HG03039 (cell line): ENCODE measurements around the gene KCNJ2.

Experiments used
- ATAC-seq: cut with Tn5 transposase; IDR thresholded peaks from one replicate; pipeline ENCODE4 v1.9.1; 2021; ENCODE audit warnings: mild to moderate bottlenecking, moderate library complexity; ENCODE audit not compliant: unreplicated experiment

Gene KCNJ2

GRCh38 chr17:70158591-70158990 is 10.7 kb upstream of the KCNJ2 start:
- ATAC-seq, result no peak

DNA sequence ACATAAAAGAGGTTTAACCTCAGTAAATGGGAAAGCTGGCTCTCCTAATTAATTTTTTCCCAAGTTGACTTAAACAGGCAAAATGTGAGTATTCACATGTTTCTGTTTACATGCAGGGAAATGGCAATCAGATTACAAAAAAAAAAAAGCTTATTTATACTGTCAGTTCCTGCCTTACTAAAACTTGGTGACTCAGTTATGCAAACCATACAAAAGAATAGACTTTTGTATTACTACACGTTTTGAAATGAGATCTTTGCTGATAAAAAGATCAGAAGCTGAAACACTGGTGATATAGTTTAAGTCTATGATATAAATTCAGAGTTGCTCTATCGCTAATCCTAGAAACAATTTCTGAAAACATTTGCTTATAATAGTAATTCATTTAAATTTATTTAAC is 9.4 kb upstream of the KCNJ2 start:
- ATAC-seq, result no peak

GRCh38 chr17:70161519-70161918 is 7.8 kb upstream of the KCNJ2 start:
- ATAC-seq, result no peak

GRCh38 chr17:70165383-70165782 is 3.9 kb upstream of the KCNJ2 start:
- ATAC-seq, result no peak

GRCh38 chr17:70166615-70167014 is 2.7 kb upstream of the KCNJ2 start:
- ATAC-seq, result no peak

GRCh38 chr17:70168044-70168976 is 1.0 kb upstream of the KCNJ2 start:
- no peak for ATAC-seq

DNA sequence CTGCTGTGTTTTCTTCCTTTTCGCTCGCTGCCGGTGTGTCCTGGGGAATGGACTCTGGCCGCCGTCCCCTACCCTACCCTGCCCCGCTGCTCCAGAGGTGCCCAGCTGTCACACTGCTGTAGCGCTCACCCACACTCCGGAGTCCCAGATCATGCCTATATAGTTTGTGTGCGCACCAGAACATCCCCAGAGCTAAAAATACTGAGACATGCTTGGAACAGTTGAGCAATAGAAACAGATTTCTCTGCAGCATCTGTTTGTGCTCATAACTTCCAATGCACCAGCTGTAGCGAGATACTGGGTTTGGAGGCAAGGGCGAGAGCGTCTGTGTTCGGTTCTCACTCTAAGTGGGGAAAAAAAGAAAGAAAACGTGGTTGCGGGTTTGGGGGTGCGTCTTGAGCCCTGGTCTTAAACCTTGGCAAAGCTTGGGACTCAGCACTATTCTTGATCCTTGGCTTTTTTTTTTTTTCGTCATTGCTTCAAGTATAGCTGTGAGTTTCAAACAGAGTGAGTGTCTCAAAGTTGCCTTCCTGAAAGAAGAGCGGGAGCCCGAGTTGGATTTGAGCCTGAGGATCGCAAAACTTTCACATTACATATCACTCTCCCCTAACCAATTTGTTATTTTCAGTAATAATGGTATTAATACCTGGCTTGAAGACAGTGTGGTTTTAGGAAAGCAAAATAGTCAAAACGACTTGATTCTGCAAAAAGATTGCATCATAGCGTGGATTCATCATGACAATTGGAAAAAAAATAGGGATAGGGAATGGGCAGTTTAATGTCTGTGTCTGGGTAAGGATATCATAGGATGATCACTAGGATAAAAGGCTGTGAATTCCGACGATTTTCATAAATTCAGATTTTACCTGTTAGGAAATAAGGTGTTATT is 621 bp downstream of the KCNJ2 start:
- ATAC-seq, result no peak

- ATAC-seq, result no peak
These were observed 1.8 kb downstream of the KCNJ2 start for GRCh38 chr17:70171159-70171558.

DNA sequence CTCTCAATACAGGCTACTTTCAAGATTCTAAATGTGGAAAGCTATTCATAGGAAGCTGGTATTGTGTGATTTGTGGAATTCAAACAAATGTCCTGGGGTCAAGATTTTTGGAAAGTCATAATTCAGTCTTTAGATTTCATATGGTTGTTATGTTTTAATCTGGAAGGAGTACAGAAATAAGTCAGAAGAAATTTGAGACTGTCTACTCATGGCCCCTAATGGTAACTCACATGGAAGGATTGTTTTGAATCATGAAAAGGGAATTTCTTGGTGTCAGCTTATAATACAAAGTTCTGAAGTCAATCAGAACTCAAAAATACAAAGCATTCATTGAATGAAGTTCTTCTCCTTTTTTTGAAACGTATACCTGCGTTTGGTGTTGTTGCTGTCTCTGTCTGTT is 3.1 kb downstream of the KCNJ2 start:
- no peak for ATAC-seq

GRCh38 chr17:70172923-70173322 is 3.6 kb downstream of the KCNJ2 start:
- ATAC-seq, result no peak

GRCh38 chr17:70173681-70174080 is 4.3 kb downstream of the KCNJ2 start:
- ATAC-seq, result no peak

- ATAC-seq, result no peak
These were observed 12.0 kb downstream of the KCNJ2 start for GRCh38 chr17:70181376-70181775.

- no peak for ATAC-seq
These were observed 12.5 kb downstream of the KCNJ2 start for GRCh38 chr17:70181866-70182265.

GRCh38 chr17:70183508-70183907 is 14.2 kb downstream of the KCNJ2 start:
- no peak for ATAC-seq

DNA sequence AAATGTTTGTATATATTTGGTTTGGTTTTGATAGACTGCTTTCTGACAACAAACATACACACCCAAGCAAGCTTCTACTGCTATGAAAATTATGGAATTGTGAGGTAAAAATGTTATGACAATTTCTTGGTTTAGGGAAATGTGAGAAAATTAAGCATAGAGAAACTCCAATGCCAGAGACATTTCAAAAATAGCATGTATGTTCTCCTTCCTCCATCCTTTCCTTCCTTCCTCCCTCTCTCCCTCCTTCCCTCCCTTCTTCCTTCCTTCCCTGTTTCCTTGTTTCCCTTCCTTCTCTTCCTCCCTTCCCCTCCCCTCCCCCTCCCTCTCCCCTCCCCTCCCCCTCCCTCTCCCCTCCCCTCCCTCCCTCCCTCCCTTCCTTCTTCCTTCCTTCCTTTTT is 14.9 kb downstream of the KCNJ2 start:
- no peak for ATAC-seq

DNA sequence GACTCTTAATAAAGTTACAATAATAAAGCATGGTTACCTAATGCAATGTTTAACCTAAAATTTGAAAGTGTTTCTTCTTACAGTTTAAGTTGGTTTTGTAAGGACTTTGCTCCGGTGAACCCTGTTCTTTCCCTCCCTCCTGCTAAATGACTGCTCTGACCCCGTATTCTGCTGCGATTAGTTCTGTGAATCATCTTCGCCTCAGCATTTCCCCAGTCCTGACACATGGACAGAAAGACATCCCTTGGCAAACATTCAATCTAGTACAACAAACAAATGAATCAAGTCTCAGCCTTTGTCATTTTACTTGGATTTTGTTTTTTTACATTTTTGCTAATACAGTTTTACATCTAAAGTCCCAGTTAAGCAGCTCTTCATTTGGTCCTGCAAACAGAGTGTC is 15.4 kb downstream of the KCNJ2 start:
- no peak for ATAC-seq

DNA sequence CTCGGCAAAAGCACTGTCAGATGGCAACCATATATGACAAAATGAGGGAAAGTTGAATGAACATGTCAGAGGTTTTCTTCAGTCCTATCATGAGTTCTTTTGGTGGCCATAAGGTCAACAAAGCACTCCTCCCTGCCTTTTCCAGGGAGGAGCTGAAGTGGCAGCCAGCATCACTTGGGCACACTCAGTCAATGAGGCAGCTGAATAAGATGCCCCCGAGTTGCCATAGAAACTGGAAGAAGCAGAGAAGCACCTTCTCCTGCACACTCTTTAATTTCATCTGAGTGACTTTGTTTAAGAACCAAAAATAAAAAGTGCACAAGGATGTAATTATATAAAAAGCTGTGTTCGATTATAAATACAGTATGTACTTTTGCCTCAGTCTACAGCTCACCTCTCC is 16.0 kb downstream of the KCNJ2 start:
- ATAC-seq, result no peak

GRCh38 chr17:70187383-70187782 is 18.1 kb downstream of the KCNJ2 start:
- no peak for ATAC-seq

GRCh38 chr17:70190959-70191805 is 21.9 kb downstream of the KCNJ2 start:
- no peak for ATAC-seq

DNA sequence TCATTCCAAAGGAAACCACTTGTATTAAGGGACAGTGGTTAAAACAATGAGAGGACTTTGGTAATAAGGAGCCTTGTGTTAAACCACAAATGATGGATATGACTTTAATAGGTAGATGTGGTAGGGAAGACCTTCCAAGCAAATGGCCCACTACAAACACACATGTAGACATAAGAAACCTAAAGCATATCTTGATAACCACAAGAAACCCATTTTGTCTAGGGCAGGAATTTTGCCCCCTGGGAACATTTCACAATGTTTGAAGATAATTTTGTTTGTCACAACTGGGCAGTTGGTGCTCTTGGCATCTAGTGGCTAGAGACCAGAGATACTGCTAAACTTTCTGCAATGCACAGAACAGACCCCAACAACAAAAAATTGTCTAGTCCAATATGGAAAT is 25.8 kb downstream of the KCNJ2 start:
- no peak for ATAC-seq

- ATAC-seq, result no peak
These were observed 32.6 kb downstream of the KCNJ2 start for GRCh38 chr17:70201872-70202419.
